ENCODE measurements around the gene CPLANE2.

DNA sequence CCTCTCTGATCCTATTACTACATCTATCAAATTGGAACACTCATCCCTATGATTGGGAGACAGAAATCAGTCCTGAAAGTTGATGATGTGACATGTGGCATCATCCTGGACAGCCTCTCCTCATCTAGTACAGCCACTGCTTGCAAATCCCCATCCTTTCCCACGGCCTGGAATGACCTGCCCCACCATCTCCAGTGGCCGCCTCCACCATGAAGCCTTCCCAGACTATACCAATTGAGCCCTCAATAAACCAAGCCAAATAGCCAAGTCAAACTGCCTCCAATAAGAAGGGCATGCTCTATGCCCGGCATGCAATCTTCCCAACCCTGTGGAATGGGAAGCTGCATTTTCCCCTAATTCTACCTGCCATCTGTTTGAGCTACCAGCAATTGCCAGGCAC is 24.0 kb downstream of the CPLANE2 start:
- no peak for TF ChIP-seq CTCF (conservative IDR thresholded peaks at IDR 0.05)
- TF ChIP-seq EZH2 (IDR thresholded peaks at IDR 0.05; ENCODE audit: low read depth) = no peak
